Adrenal gland (tissue), 5 donors: ENCODE data around the gene MYO1E.
A peak's percentile ranks its signal among the peaks of the same experiment; 100 is the strongest.

Experiments used
- POLR2A ChIP-seq, 2 donors: fragments of 450-650 bp; IDR thresholded peaks; one replicate each; pipeline ENCODE4 v1.6.1; 2017; ENCODE audit warnings: antibody characterized with exemption in 2 of 2, mild to moderate bottlenecking in 2 of 2, moderate library complexity in 1 of 2
- TF ChIP-seq, protein P1 (sequence below), 6 experiments: fragments of 450-650 bp in 4 of 6; fragments of 200-600 bp in 2 of 6; sonication (generic) in 1 of 6; IDR thresholded peaks; 1 replicate in 5 of 6; 2 replicates in 1 of 6; pipeline versions ENCODE4 v1.5.1 to v1.8.0; 2016 to 2021; ENCODE audit warnings: antibody characterized with exemption in 6 of 6, mild to moderate bottlenecking in 2 of 6, moderate library complexity in 1 of 6
- donor health status: DM: no; HTN: no; CAD: no.

DNA sequence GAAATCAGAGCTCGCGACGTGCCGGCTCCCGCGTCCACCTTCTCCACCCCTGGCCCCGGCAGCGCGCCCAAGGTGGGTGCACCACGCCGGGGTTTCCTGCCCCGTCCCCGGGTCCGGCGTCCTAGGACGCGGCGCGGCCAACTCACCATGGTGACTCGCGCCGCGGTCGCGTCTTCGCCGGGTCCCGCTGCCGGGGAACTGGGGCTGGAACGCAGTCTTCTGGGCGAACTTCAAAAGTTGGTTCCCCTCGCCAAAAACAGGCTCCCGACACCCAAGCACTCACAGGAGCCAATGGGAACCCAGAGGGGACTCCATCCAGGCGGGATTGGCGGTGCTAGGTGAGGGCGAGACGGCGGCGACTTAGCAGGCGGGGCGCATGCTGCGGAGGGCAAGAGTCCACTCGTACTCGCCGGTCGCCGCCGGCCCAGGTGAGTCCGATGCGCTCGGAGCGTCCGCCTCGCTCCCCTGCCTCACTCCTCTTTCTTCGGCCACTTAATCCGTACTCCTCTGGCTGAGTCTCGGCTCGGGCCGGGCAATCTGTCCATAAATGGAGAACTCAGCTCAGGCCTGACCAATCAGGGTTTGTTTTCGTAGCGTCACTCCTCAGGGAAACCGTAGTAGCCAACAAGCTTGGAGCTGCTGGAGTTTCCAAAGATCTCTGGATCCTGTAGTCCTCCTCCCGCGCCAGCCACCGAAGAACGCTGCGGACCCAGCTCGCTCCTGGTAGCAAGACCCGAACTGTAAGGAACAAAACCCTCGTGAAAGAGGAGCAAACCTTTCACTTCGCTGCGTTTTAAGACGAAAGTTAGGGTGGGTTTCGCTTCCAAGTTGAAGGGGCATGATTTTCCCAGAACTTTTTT is at the start of gene MYO1E:
- TF ChIP-seq, protein P1, sequence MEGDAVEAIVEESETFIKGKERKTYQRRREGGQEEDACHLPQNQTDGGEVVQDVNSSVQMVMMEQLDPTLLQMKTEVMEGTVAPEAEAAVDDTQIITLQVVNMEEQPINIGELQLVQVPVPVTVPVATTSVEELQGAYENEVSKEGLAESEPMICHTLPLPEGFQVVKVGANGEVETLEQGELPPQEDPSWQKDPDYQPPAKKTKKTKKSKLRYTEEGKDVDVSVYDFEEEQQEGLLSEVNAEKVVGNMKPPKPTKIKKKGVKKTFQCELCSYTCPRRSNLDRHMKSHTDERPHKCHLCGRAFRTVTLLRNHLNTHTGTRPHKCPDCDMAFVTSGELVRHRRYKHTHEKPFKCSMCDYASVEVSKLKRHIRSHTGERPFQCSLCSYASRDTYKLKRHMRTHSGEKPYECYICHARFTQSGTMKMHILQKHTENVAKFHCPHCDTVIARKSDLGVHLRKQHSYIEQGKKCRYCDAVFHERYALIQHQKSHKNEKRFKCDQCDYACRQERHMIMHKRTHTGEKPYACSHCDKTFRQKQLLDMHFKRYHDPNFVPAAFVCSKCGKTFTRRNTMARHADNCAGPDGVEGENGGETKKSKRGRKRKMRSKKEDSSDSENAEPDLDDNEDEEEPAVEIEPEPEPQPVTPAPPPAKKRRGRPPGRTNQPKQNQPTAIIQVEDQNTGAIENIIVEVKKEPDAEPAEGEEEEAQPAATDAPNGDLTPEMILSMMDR (IDR thresholded peaks at IDR 0.05) = no peak
- peak; percentile 82 to 91 for TF ChIP-seq POLR2A (IDR thresholded peaks at IDR 0.05)
